ENCODE results near the gene SMYD3.
"Not testable (repeated sequence)": the region's sequence is repeated elsewhere in the genome, so short reads cannot be mapped to it uniquely, and the experiment has no call there.

The SMYD3 gene

GRCh38 chr1:246338546-246338945 lies 168.5 kb downstream of the SMYD3 start:
- DNase-seq, result no peak

GRCh38 chr1:246338098-246338497 lies 169.0 kb downstream of the SMYD3 start:
- DNase-seq, result no peak

GRCh38 chr1:246335151-246335550 lies 171.9 kb downstream of the SMYD3 start:
- no peak for DNase-seq

- DNase-seq, result no peak
These were observed 173.2 kb downstream of the SMYD3 start for GRCh38 chr1:246333855-246334254.

GRCh38 chr1:246332078-246332477 lies 175.0 kb downstream of the SMYD3 start:
- no peak for DNase-seq

GRCh38 chr1:246329900-246330299 lies 177.2 kb downstream of the SMYD3 start:
- no peak for DNase-seq

- DNase-seq, result not testable (repeated sequence)
These were observed 177.8 kb downstream of the SMYD3 start for GRCh38 chr1:246329292-246329691.

- DNase-seq, result no peak
These were observed 182.4 kb downstream of the SMYD3 start for GRCh38 chr1:246324711-246325110.

- not testable (repeated sequence) for DNase-seq
These were observed 183.0 kb downstream of the SMYD3 start for GRCh38 chr1:246324033-246324432.

- no peak for DNase-seq
These were observed 186.8 kb downstream of the SMYD3 start for GRCh38 chr1:246320286-246320685.

GRCh38 chr1:246319083-246319714 lies 187.9 kb downstream of the SMYD3 start:
- no peak for DNase-seq

- DNase-seq, result no peak
These were observed 188.5 kb downstream of the SMYD3 start for GRCh38 chr1:246318622-246319021.

- DNase-seq, result no peak
These were observed 189.1 kb downstream of the SMYD3 start for GRCh38 chr1:246318036-246318359.

GRCh38 chr1:246317332-246318035 lies 189.6 kb downstream of the SMYD3 start:
- no peak for DNase-seq

GRCh38 chr1:246311461-246311860 lies 195.6 kb downstream of the SMYD3 start:
- no peak for DNase-seq

GRCh38 chr1:246309247-246309884 lies 197.7 kb downstream of the SMYD3 start:
- no peak for DNase-seq

- no peak for DNase-seq
These were observed 198.5 kb downstream of the SMYD3 start for GRCh38 chr1:246308533-246309075.

GRCh38 chr1:246306415-246307037 lies 200.6 kb downstream of the SMYD3 start:
- no peak for DNase-seq

GRCh38 chr1:246304484-246305259 lies 202.4 kb downstream of the SMYD3 start:
- no peak for DNase-seq

GRCh38 chr1:246302711-246303317 lies 204.3 kb downstream of the SMYD3 start:
- DNase-seq, result no peak

- DNase-seq, result no peak
These were observed 204.8 kb downstream of the SMYD3 start for GRCh38 chr1:246302251-246302625.

GRCh38 chr1:246301553-246302250 lies 205.4 kb downstream of the SMYD3 start:
- DNase-seq, result no peak
